Adipose tissue (tissue), 3 donors: Measurements from ENCODE around the gene PLCH2. TPM values are rescaled to one million over a fixed set of nuclear protein-coding genes. Genes with fewer than 3 reads are reported as not detected.

Experiments
- H3K27ac ChIP-seq: one replicate; pipeline ENCODE4 v1.5.1; 2013; ENCODE audit warnings: low read depth, low read length
- WGBS, 3 donors: extraction: QIAGEN DNeasy Blood & Tissue Kit; methylation state at CpG; one replicate each; pipeline ENCODE4 v1.1.7; 2013; 5-methylcytosine and 5-hydroxymethylcytosine counted together
- polyA plus RNA-seq, 3 donors: library from polyadenylated mRNA; stranded (reverse); fragments of 200-250 nt; gene quantifications; one replicate each; pipeline ENCODE4 v1.2.3, GENCODE V29; 2013
- donor health status: healthy with polysubstance abuse.
- donor health status: Bipolar disorder and iron deficiency.
- donor health status: healthy.

Gene PLCH2
- polyA plus RNA-seq, 3 donors = 0.45 to 2.2 (median 0.62) TPM

DNA sequence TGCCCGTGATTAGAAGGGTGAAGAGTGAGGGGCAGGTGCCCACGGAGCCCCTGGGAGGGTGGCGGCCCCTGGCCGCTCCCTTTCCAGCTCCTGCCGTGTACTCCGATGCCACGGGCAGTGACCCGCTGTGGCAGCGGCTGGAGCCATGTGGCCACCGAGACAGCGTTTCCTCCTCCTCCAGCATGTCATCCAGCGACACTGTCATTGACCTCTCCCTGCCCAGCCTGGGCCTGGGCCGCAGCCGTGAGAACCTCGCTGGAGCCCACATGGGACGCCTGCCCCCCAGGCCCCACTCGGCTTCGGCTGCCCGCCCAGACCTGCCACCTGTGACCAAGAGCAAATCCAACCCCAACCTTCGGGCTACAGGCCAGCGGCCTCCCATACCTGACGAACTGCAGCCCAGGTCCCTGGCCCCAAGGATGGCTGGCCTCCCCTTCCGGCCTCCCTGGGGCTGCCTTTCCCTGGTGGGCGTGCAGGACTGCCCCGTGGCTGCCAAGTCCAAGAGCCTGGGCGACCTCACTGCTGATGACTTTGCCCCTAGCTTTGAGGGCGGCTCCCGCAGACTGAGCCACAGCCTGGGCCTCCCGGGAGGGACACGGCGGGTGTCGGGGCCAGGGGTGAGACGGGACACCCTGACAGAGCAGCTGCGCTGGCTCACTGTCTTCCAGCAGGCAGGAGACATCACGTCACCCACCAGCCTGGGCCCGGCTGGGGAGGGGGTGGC is 28.3 kb downstream of the PLCH2 start:
- 48 to 61% (median 59%) methylated on average over 33 to 36 of the region's 36 CpGs for WGBS, 3 donors

DNA sequence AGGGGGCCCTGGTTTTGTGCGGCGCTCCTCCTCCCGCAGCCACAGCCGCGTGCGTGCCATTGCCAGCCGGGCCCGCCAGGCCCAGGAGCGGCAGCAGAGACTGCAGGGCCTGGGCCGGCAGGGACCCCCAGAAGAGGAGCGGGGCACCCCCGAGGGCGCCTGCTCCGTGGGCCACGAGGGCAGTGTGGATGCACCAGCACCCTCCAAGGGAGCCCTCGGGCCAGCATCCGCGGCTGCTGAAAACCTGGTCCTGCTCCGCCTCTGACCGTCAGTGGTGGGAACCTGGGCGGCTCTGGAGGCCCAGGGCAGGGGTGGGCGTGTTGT is 28.8 kb downstream of the PLCH2 start:
- WGBS, 3 donors = 41 to 56% (median 41%) methylated on average over 16 to 22 of the region's 22 CpGs

More for the DNA sequence above, 28.3 kb downstream of the PLCH2 start:
- H3K27ac ChIP-seq = no peak overlapping the region

DNA sequence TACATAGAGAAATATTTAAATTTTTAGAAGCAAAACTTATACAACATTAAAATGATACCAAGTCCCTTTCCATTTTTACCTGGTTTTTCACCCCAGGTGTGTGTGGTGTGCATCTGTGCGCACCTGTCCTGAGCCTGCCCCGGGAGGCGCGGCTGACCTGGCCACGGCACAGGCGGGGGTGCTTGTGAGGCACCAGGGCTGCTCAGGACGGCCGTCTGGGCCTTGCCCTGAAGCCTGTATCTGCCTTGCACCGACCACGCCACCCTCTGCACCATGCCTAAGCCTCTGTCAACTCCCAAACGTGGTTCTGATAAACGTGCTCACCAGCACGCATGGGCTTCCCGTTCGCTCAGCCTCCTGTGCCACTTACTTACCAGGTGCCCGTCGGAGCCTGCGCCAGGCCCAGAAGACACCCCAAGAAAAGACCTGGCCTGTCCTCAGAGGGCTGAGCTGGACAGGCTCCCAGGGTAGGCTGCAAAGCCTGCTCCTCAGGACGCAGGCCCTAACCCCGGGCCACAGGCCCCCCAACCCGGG is 29.4 kb downstream of the PLCH2 start:
- 48 to 76% (median 67%) methylated on average over 21 of the region's 21 CpGs for WGBS, 3 donors
- no peak overlapping the region for H3K27ac ChIP-seq

More for the DNA sequence above, 28.8 kb downstream of the PLCH2 start:
- no peak overlapping the region for H3K27ac ChIP-seq

DNA sequence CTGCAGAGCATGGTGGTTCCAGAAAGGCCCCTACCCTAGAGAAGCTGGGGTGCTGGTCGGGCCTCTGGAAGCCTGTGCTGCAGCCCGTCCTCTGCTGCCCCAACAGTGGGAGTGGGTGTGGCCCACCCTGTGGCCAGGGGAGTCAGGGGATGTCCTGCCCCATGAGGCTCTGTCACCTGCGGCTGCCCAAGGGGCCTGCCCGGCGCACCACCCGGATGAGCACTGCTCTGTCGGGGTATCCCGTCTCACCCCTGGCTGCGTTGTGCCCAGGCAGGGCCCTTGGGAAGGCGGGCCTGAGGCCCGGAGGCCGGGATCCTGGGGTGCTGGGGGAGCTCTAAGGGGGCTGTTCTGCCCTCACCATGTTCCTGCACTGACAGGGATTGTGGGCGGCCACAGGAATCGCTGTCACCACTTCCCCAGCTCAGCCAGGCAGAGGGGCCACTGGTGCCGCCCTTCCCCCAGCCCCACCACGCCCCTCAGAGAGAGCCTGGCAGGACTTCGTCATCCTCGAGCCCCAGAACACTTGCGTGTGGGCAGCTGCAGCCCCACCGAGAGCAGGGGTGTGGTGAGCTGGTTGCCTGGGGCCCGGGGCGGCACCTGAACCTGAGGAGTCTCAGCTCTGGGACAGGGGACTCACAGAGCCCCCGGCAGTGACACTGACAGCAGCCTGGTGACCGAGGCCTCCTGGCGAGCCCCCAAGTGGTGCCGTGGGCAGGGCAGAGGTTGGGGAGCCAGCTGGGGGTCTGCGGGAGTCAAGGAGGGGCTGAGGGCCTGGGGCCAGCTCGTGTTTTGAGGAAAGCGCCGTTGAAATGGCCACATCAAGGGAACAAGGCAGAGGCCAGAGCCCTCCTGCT is 30.1 kb downstream of the PLCH2 start:
- no peak overlapping the region for H3K27ac ChIP-seq
- 51 to 59% (median 56%) methylated on average over 30 of the region's 30 CpGs for WGBS, 3 donors

DNA sequence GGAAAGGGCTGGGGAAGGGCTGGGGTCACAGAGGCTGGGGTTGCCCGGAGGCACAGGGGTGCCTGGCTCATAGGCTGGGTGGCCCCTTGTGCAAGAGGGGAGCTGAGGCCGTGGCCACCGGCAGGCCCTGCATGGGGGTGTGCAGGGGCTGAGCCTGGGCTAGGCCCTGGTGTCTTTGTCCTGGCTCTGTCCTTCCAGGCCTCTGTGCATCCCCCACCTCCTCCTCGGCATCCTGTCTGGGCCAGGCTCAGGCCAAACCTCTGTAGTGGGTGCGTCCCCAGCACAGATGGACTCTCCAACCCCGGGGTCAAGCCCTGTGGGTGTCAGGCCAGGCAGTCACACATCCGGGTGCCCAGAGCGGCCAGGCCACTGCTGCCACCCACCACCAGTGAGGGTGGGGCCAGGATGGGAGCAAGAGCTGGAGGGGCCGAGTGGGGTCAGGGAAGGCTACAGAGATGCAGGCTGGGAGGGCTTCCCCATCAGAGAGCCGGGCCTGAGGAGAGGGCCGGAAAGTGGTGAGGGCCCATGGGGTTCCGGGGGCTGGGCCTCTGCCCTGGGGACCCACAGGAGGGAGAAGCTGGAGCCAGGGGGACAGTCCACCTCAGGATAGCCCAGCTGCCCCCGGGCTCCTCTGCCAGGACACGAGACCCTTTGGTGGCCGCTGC is 30.9 kb downstream of the PLCH2 start:
- H3K27ac ChIP-seq = no peak overlapping the region
- 54 to 65% (median 61%) methylated on average over 12 to 15 of the region's 15 CpGs for WGBS, 3 donors

DNA sequence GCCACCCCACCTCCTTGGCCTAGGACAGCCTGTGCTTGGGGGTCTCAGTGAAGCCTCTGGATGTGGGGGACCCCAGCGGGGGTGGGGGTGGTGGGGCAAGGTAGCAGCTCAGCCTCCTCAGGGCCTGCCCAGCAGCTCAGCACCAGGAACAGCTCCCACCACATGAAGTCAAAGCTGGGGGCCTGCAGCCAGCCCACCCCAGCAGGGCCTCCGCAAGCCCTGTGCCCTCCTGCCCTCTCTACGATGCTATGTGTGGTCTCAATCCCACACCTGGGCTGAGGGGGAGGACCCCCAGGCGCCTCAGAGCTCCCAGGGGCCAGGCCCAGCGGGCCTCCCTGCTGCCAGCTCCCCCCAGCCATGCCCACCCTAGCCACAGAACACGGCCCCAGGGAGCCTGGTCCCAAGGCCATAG is 31.7 kb downstream of the PLCH2 start:
- H3K27ac ChIP-seq = no peak overlapping the region
- WGBS, 3 donors = 84 to 91% (median 87%) methylated on average over 6 of the region's 6 CpGs

DNA sequence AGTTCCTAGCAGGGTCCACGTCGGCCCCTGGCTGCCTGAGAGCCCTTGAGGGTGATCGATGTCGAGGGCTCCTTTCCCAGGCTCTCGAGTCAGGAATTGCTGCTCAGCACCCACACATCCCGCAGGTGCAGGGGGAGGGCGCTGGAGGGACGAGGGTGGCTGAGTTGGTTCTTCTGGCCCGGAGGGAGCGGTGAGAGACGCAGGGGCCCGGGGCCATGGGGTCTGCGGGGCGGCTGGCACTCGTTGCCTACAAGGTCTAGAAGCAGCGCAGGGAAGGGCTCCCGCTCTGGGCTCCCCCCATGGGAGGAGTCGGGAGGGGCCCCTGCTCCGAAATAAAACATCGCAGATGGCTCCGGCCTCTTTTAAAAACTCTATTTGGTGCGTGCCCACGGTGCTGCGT is 32.1 kb downstream of the PLCH2 start:
- 85 to 91% (median 90%) methylated on average over 24 of the region's 24 CpGs for WGBS, 3 donors
- no peak overlapping the region for H3K27ac ChIP-seq

DNA sequence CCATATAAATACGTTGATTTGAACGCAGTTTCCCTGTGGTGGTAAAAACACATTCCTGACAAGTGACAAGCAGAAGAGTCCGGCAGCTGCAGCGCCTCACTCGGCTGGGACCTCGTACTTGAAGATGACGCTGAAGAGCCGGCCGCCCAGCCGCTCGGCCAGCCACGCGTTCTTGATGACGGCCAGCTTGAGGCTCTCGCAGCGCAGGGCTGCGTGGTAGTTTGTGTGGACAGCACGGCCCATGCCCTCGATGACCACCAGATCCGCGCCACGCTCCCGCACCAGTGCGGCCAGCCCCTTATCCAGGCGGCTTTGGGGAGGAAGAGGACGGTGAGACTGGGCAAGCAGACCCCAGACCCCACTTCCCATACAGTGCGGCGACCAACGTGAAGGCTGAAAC is 32.7 kb downstream of the PLCH2 start:
- WGBS, 3 donors = 94 to 96% (median 95%) methylated on average over 29 of the region's 29 CpGs
- H3K27ac ChIP-seq = no peak overlapping the region

DNA sequence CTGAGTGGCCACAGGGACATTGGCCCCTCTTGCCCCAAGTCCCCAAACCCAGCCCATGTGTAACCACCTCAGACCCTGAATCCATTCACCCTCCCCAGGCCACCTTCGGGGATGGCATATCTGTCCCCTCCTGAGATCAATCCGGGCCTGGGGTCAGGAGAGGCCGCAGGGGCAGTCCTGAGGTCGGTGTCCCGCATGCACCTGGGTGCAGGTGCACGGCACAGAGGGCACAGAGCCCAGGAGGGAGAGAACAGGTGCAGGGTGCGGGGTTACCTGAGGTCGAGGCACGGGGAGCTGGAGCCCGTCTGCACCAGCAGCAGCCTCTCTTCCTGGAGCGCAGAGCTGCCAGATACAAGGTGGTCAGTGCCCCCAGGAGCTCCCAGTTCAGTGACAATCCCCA is 33.5 kb downstream of the PLCH2 start:
- 72 to 94% (median 92%) methylated on average over 8 to 11 of the region's 11 CpGs for WGBS, 3 donors

DNA sequence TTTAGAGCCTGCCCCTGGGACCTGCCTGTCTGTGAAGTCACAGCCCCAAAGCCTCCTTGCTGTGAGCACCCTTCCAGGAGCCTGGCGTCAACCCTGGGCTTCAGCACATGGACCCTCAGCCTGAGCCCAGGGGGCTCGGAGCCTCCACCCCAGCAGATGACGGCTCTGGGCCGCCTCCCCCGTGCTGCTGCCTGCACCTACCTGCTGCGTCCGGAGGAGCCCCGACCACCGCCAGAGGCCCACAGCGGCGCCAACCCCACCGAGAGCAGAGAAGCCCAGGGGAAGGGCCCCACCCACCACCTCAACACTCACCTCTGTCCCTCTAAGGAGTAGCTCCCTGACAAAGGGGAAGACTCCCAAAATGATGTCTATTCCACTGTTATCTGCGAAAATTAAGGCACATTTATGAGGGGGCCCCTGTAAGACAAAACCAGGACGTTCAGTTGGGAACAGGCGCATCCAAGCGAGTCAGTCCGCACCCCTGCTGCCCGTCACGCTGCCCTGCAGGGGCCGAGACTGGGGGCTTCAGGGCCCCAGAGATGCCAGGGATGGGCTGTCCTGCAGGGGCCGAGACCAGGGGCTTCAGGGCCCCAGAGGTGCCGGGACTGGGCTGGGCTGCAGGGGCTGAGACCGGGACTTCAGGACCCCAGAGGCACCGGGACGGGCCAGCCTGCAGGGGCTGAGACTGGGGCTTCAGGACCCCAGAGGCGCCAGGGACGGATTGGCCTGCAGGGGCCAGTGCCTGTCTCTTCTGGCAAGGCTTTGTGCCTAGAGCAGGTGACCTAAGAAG is 34.5 kb downstream of the PLCH2 start:
- no peak overlapping the region for H3K27ac ChIP-seq
- 93 to 98% (median 95%) methylated on average over 24 to 27 of the region's 27 CpGs for WGBS, 3 donors

More for the DNA sequence above, 33.5 kb downstream of the PLCH2 start:
- no peak overlapping the region for H3K27ac ChIP-seq

DNA sequence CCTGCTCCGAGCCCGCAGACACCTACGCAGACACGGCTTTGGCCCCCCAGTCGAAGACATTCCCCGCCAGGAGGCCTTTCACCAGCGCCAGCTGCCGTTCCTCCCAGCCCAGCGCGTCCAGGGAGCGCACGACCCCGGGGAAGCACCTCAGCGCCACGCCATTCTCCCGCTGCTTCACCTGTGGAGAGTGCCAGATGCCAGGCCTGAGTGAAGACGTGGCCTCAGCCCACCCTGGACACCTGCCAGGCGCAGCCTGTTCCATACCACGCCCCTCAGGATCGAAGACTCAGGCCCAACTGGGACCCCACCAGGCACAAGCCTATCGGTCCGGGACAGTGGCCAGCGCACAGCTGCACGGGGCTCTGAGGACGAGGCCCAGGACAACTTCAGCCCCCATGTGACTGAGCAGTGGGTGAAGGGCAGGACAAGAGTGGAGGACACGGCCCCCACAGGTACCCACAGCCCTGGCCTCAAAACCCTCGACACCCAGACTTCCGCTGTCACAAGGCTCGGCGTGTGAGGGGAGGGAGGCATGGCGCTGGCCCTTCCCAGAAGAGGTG is 36.9 kb downstream of the PLCH2 start:
- WGBS, 3 donors = 92 to 95% (median 94%) methylated on average over 31 of the region's 31 CpGs
- no peak overlapping the region for H3K27ac ChIP-seq

DNA sequence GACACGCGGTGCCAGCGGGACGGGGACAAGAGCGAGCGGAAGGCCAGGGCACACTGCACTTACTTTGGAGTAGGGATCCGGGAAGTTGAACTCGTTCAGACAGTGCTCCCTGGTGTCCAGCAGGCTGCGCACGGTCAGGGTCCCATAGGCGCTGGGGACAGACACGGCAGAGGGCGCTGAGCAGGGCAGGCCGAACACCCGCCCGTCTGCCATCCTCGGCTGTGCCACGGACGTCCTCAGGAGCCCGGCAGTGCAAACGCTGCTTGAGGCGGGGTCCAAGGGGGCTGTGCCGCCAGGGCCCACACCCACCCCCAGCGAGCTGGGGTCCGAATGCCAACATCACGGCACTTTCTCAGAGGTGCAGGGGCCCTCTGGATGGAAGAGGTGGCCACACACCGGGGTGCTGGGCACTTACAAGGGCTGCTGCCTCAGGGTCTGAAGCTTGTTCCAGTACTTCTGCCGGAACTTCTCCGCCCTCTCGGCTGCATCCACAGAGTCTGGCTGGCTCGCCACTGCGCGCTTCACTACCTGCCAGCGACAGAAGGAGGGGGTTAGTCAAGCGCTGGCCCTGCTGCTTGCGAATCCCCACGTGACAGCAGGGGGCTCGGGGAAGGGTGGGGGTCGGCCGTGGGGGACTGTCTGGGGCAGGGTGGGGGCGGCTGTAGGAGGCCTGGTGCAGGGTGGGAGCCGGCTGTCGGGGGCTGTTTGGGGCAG is 38.0 kb downstream of the PLCH2 start:
- H3K27ac ChIP-seq = no peak overlapping the region
- 94 to 95% (median 95%) methylated on average over 41 to 43 of the region's 43 CpGs for WGBS, 3 donors

DNA sequence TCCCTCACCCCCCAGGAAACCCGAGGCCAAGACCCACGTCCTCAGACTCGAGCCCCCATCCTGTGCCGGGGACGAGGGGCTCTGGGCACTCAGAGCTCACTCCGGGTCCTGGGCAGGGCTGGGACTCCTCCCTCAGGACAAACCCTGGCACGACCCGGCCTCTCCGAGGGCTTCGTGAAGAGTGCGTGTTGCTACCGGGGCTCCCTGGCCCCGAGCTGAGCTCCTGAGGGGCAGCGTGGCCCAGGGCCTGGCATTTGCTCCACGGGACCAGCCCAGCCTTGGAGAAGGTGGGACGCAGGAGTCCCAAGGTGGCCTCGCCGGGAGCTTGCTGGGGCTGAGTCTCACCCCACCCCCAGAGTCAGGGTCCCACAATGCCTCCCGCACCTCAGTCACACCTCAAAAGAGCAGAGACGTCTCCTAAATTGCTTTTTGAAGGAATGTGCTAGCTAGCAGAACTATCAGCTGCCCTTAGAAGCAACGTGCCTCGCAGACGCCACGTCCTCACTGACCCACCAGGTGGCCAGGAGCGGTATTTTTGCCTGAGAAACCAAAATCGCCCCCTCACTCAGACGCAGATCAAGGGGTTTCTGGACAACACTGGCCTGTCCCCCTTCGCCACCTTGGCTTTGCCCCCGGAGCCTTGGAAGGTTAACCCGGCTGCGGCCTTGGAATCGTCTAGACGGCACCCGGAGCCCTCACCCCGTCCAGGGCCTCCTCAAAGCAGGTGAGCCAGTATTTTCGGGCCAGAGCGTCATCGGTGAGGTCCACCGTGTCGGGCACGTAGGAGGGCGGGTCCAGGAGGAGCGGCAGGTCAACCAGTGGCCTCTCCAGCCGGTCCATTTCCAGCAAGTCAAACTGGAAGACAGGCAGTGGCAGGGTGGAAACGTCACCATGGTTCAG is 39.0 kb downstream of the PLCH2 start:
- WGBS, 3 donors = 91 to 94% (median 94%) methylated on average over 42 to 45 of the region's 45 CpGs
- no peak overlapping the region for H3K27ac ChIP-seq

DNA sequence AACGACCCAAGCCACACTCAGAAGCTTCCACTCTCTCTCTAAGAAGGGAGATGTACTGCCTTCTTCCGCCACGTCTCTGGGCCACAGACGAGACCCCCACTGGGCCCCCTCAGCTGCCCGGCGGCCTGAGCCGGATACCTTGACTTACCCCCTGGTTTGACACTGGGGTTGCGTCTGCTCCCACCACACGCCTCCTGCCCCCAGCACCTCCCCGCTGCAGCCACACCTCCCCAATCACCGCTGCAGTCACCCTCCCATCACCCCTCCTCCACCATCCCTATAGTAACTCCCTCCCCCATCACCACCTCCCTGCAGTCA is 39.6 kb downstream of the PLCH2 start:
- 95 to 96% (median 95%) methylated on average over 10 to 11 of the region's 11 CpGs for WGBS, 3 donors

DNA sequence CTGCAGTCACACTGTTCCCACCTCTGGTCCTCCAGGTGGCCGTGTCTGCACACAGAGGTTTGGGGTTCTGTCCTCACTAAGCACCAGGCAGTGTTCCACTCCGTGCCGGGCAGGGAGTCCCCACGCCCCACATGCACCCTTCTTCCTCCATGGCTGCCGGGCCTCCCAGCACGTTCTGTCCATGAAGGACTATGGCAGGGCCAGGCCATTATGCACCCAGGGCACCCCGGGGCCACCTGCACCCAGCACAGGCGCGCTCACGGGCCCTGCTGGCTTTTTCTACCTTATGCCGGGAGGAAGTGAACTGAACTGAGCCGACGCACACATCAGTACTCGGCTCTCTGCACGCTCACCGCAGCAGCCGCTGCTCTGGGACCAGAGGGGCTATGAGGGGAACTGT is 40.0 kb downstream of the PLCH2 start:
- WGBS, 3 donors = 95 to 96% (median 96%) methylated on average over 14 to 17 of the region's 17 CpGs
- H3K27ac ChIP-seq = no peak overlapping the region

More for the DNA sequence above, 39.6 kb downstream of the PLCH2 start:
- H3K27ac ChIP-seq = no peak overlapping the region

DNA sequence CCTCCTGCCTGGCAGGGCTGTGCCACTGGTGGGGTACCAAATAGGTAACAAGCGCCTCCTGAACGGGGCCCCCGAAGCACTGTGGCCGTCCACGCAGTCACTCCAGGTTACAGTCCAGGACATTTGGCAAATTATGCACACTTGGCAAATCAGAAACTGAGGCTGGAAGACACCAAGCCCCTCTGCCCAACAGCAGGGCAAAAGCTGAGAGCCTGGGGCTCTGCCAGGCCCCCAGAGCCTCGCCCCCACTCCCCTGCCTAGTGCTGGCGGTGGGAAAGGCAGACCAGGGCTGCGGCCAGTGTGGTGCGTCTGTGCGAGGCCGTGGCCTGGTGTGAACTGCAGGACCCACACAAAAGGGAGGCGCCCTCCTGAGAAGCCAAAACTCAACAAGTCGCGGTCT is 40.9 kb downstream of the PLCH2 start:
- WGBS, 3 donors = 93 to 97% (median 96%) methylated on average over 14 of the region's 14 CpGs
- no peak overlapping the region for H3K27ac ChIP-seq
